ENCODE data around the gene COL11A1. TPM values are rescaled to one million over a fixed set of nuclear protein-coding genes. Genes with fewer than 3 reads are reported as not detected.
A peak's percentile ranks its signal among the peaks of the same experiment; 100 is the strongest.

Gene COL11A1
- total and polyA plus RNA-seq, 2 experiments from 2014 or later = 148 to 180 TPM

DNA sequence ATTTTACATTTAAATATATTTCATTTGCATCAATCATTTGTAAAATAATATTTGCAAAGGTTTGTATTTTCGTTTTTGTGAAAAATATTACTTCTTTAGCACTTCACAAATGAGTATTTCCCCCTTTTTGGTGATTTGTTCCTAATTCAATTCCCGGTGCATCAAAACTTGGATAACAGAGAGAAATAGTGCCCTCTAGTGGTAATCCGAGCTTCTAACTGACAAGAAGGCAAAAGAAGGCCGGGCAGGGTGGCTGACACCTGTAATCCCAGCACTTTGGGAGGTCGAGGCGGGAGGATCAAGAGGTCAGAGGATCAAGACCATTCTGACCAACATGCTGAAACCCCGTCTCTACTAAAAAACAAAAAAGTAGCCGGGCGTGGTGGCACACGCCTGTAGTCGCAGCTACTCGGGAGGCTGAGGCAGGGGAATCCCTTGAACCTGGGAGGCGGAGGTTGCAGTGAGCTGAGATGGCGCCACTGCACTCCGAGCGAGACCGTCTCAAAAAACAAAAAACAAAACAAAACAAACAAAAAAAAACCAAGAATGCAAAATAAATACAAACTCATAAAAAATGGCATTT is 137.7 kb downstream of the COL11A1 start:
- Histone ChIP-seq H3K9me3 (ENCODE audit: low read depth) (no peaks in the 10 kb centered on the region), H2AFZ (no peak overlapping the region), H3K9me2 (replicated peaks; ENCODE audit: insufficient read depth) (no peaks in the 10 kb centered on the region), H3K79me2 (no peaks in the 10 kb centered on the region), H3K4me2 (no peak overlapping the region), H3K27ac (no peak overlapping the region), H4K20me1 (ENCODE audit: insufficient read depth, poor library complexity, severe bottlenecking) (no peaks in the 10 kb centered on the region), H3K4me3 (no peak overlapping the region), H3K4me1 (ENCODE audit: insufficient read depth) (no peaks in the 10 kb centered on the region), H3K36me3 (replicated peaks; ENCODE audit: insufficient read depth, low read depth) (no peaks in the 10 kb centered on the region), H3K27me3 (no peaks in the 10 kb centered on the region)
- DNase-seq (ENCODE audit: low spot score) = peak; percentile 87
- no peak for TF ChIP-seq EZH2phosphoT487 (IDR thresholded peaks at IDR 0.05; ENCODE audit: low read depth, severe bottlenecking, unreplicated experiment)
- no peak for TF ChIP-seq EZH2 (IDR thresholded peaks at IDR 0.05; ENCODE audit: borderline replicate concordance)
- peak; percentile 67 for TF ChIP-seq CTCF (IDR thresholded peaks at IDR 0.05; ENCODE audit: poor library complexity)
- 74% methylated on average over 17 of the region's 17 CpGs for WGBS (ENCODE audit: low lambda C conversion rate, missing lambda C conversion rate)

- 97% methylated on average over 1 of the region's 1 CpG for WGBS (ENCODE audit: low lambda C conversion rate, missing lambda C conversion rate)
- Histone ChIP-seq H3K27ac (no peak overlapping the region), H3K9me3 (ENCODE audit: low read depth) (no peaks in the 10 kb centered on the region), H3K27me3 (no peaks in the 10 kb centered on the region), H2AFZ (no peak overlapping the region), H3K79me2 (no peaks in the 10 kb centered on the region), H3K9me2 (replicated peaks; ENCODE audit: insufficient read depth) (no peaks in the 10 kb centered on the region), H3K4me2 (no peak overlapping the region), H3K4me3 (no peak overlapping the region), H4K20me1 (ENCODE audit: insufficient read depth, poor library complexity, severe bottlenecking) (no peaks in the 10 kb centered on the region), H3K4me1 (ENCODE audit: insufficient read depth) (no peaks in the 10 kb centered on the region), H3K36me3 (replicated peaks; ENCODE audit: insufficient read depth, low read depth) (no peaks in the 10 kb centered on the region)
- TF ChIP-seq CTCF (IDR thresholded peaks at IDR 0.05; ENCODE audit: poor library complexity) (no peak), EZH2 (IDR thresholded peaks at IDR 0.05; ENCODE audit: borderline replicate concordance) (no peak), EZH2phosphoT487 (IDR thresholded peaks at IDR 0.05; ENCODE audit: low read depth, severe bottlenecking, unreplicated experiment) (no peak)
- DNase-seq (ENCODE audit: low spot score) = no peak
These were observed 140.5 kb downstream of the COL11A1 start for GRCh38 chr1:102967786-102968185.

DNA sequence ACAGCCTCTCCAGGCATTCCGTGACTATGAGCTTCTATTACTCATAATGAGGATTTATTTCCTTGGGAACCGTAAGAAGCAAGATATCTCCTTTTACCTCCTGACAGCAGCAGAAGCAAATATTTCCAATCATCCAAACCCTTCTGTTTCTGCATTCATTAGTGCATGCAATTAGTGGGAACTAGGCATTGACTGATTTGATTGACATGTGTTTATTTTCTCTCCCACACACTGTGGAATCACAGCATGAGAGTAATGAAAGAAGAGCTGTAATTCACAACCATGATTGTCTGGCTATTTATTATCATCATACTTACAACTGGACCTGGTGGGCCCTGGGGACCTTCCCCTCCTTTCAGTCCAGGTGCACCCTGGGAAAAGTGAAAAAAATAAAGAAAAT is 146.8 kb downstream of the COL11A1 start:
- no peak overlapping the region for H3K4me3 ChIP-seq
- no peaks in the 10 kb centered on the region for H4K20me1 ChIP-seq (ENCODE audit: insufficient read depth, poor library complexity, severe bottlenecking)
- no peaks in the 10 kb centered on the region for H3K4me1 ChIP-seq (ENCODE audit: insufficient read depth)
- H3K27me3 ChIP-seq = no peaks in the 10 kb centered on the region
- WGBS (ENCODE audit: low lambda C conversion rate, missing lambda C conversion rate) = 89% methylated on average over 2 of the region's 2 CpGs
- no peaks in the 10 kb centered on the region for H3K36me3 ChIP-seq (replicated peaks; ENCODE audit: insufficient read depth, low read depth)
- no peak for DNase-seq (ENCODE audit: low spot score)
- TF ChIP-seq EZH2 (IDR thresholded peaks at IDR 0.05; ENCODE audit: borderline replicate concordance) (no peak), EZH2phosphoT487 (IDR thresholded peaks at IDR 0.05; ENCODE audit: low read depth, severe bottlenecking, unreplicated experiment) (no peak), CTCF (IDR thresholded peaks at IDR 0.05; ENCODE audit: poor library complexity) (no peak)
- no peak overlapping the region for H3K4me2 ChIP-seq
- H3K9me2 ChIP-seq (replicated peaks; ENCODE audit: insufficient read depth) = no peaks in the 10 kb centered on the region
- no peaks in the 10 kb centered on the region for H3K79me2 ChIP-seq
- no peak overlapping the region for H3K27ac ChIP-seq
- H3K9me3 ChIP-seq (ENCODE audit: low read depth) = no peaks in the 10 kb centered on the region
- H2AFZ ChIP-seq = no peak overlapping the region

All from hepatocyte (in vitro differentiated cells).